Nephron progenitor cell (in vitro differentiated cells): ENCODE measurements around the gene CASP8.
A peak's percentile ranks its signal among the peaks of the same experiment; 100 is the strongest.
"Not testable (repeated sequence)": the region's sequence is repeated elsewhere in the genome, so short reads cannot be mapped to it uniquely, and the experiment has no call there.

Experiments used
- DNase-seq: peaks from one replicate; pipeline ENCODE4 v3.0.0; 2021
- H3K27ac Mint-ChIP-seq: 2 replicates; pipeline ENCODE4 v1.8.0; 2021; ENCODE audit warnings: mild to moderate bottlenecking, moderate library complexity, mixed read lengths
- H3K27me3 Mint-ChIP-seq: 2 replicates; pipeline ENCODE4 v1.8.0; 2021; ENCODE audit warnings: mild to moderate bottlenecking, low read depth, mixed read lengths; ENCODE audit not compliant: poor library complexity
- H3K36me3 Mint-ChIP-seq: 2 replicates; pipeline ENCODE4 v1.8.0; 2021; ENCODE audit warnings: low read depth, mixed read lengths
- H3K4me1 Mint-ChIP-seq: 2 replicates; pipeline ENCODE4 v1.8.0; 2021; ENCODE audit warnings: mixed read lengths
- H3K4me3 Mint-ChIP-seq: 2 replicates; pipeline ENCODE4 v1.8.0; 2021; ENCODE audit warnings: mild to moderate bottlenecking, moderate library complexity, mixed read lengths
- H3K9me3 Mint-ChIP-seq: 2 replicates; pipeline ENCODE4 v1.8.0; 2021; ENCODE audit warnings: mild to moderate bottlenecking, moderate library complexity, mixed read lengths
- CTCF ChIP-seq: fragments of 200-600 bp; sonication (generic); IDR thresholded peaks from 2 replicates; pipeline ENCODE4 v1.5.0; 2021; ENCODE audit warnings: antibody characterized with exemption

The CASP8 gene

GRCh38 chr2:201280191-201281040 lies 20.1 kb downstream of the CASP8 start:
- H3K27me3 Mint-ChIP-seq = no peaks in the 10 kb centered on the region
- peaks cover 4% of the 10 kb centered on the region for H3K36me3 Mint-ChIP-seq
- peaks cover 11% of the 10 kb centered on the region for H3K9me3 Mint-ChIP-seq
- H3K27ac Mint-ChIP-seq = no peak overlapping the region
- no peak for DNase-seq
- no peak overlapping the region for H3K4me3 Mint-ChIP-seq
- no peak for TF ChIP-seq CTCF
- H3K4me1 Mint-ChIP-seq = no peaks in the 10 kb centered on the region

- Mint-ChIP-seq H3K4me3 (no peak overlapping the region), H3K27me3 (peaks cover 4% of the 10 kb centered on the region), H3K9me3 (peaks cover 17% of the 10 kb centered on the region), H3K36me3 (peaks cover 9% of the 10 kb centered on the region), H3K27ac (no peak overlapping the region), H3K4me1 (no peaks in the 10 kb centered on the region)
- no peak for DNase-seq
- no peak for TF ChIP-seq CTCF
Observed at GRCh38 chr2:201285499-201285898, 25.2 kb downstream of the CASP8 start.

GRCh38 chr2:201290457-201291148 lies 30.3 kb downstream of the CASP8 start:
- Mint-ChIP-seq H3K9me3 (peaks cover 41% of the 10 kb centered on the region), H3K27me3 (peaks cover 15% of the 10 kb centered on the region)
- not testable (repeated sequence) for H3K27ac Mint-ChIP-seq, H3K36me3 Mint-ChIP-seq, H3K4me3 Mint-ChIP-seq, DNase-seq, H3K4me1 Mint-ChIP-seq

- Mint-ChIP-seq H3K4me1 (no peaks in the 10 kb centered on the region), H3K27ac (peak overlapping the region; percentile 14), H3K4me3 (no peak overlapping the region), H3K9me3 (peaks cover 49% of the 10 kb centered on the region), H3K27me3 (no peaks in the 10 kb centered on the region), H3K36me3 (peaks cover 5% of the 10 kb centered on the region)
- no peak for DNase-seq
- TF ChIP-seq CTCF = no peak
Observed at GRCh38 chr2:201298462-201299052, 38.2 kb downstream of the CASP8 start.

GRCh38 chr2:201299929-201300328 lies 39.6 kb downstream of the CASP8 start:
- H3K27me3 Mint-ChIP-seq, H3K27ac Mint-ChIP-seq, H3K4me3 Mint-ChIP-seq, H3K36me3 Mint-ChIP-seq, DNase-seq, H3K4me1 Mint-ChIP-seq: not testable (repeated sequence)
- H3K9me3 Mint-ChIP-seq = peaks cover 51% of the 10 kb centered on the region

- no peak for TF ChIP-seq CTCF
- no peak overlapping the region for H3K4me3 Mint-ChIP-seq
- no peaks in the 10 kb centered on the region for H3K27me3 Mint-ChIP-seq
Observed at GRCh38 chr2:201307876-201308275, 47.5 kb downstream of the CASP8 start.

More at GRCh38 chr2:201307876-201308275, 47.5 kb downstream of the CASP8 start:
- Mint-ChIP-seq H3K36me3 (no peaks in the 10 kb centered on the region), H3K9me3 (peaks cover 33% of the 10 kb centered on the region), H3K27ac (no peak overlapping the region), H3K4me1 (no peaks in the 10 kb centered on the region)
- no peak for DNase-seq
